ENCODE data around the gene SURF1. TPM values are rescaled to one million over a fixed set of nuclear protein-coding genes. Genes with fewer than 3 reads are reported as not detected.

Gene SURF1
- total and polyA plus RNA-seq, 9 of the 15 experiments (the other 6 are each of a cell fraction or from before 2014, with no cell fraction given): 16.1 to 31.3 (median 20.9) TPM

DNA sequence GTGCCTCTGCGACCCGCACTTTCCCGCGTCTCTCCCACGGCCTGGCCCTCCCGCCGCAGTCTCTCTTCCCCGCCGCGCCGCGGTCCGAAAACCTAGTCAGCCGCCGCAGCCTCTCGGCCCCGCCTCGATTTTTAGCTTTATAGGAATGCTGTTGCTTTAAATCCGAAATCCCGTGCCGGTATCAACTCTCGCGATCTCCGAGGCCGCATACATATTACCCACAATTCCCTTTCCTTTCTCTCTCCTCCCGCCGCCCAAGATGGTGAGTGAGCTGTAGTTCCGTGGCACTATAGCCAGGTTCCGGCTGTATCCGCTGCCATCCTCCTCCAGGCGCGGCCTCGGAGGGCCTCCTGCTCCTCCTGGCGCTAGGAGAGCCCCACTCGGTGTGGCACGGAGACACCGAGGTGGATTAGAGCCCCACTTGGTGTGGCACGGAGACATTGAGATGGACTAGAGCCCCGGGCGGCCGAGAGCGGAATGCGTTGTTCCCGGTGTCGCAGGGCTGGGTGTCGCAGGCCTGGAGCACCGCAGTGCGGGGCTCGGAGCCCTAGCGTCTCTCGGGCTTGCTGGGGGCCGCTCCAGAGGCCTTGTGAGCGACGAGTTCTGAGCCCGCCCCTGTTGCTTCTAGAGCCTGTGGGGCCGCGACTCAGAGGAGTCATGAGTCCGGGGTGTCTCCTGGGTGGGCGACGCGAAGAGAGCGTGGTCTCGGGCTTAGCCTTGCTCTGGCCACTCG, 8.1 kb downstream of the SURF1 start, which contains the start of the genes MED22 and RPL7A (continued):
- TF ChIP-seq ZMIZ1 (IDR thresholded peaks at IDR 0.05; ENCODE audit: low read depth in 2 of 2, low read length in 2 of 2): 0 out of 4 replicates have a peak, but pooled peaks of 1 of the 2 experiments have one; percentile 56
- no peak for TF ChIP-seq ZC3H4 (CRISPR knock-in tag; IDR thresholded peaks at IDR 0.05; ENCODE audit: borderline replicate concordance)
- TF ChIP-seq HMGXB4 (CRISPR knock-in tag; IDR thresholded peaks at IDR 0.05): peak; percentile 92; the same call in 1 of the 2 replicates
- TF ChIP-seq POLR2A (conservative IDR thresholded peaks at IDR 0.05): peak; percentile 99
- TF ChIP-seq ZNF444 (CRISPR knock-in tag; IDR thresholded peaks at IDR 0.05): 0 out of 2 replicates have a peak, but pooled peaks have one; percentile 10
- TF ChIP-seq MYBL2 (IDR thresholded peaks at IDR 0.05; ENCODE audit: low read depth): no peak
- TF ChIP-seq MYBL2 (CRISPR knock-in tag; IDR thresholded peaks at IDR 0.05; ENCODE audit: borderline replicate concordance): no peak
- 0 out of 2 replicates have a peak, but pooled peaks have one; percentile 33 for TF ChIP-seq NR3C1 (CRISPR knock-in tag; IDR thresholded peaks at IDR 0.05)
- TF ChIP-seq ZNF778 (CRISPR knock-in tag; IDR thresholded peaks at IDR 0.05): no peak
- no peak for TF ChIP-seq SREBF2 (CRISPR knock-in tag; IDR thresholded peaks at IDR 0.05)
- no peak for TF ChIP-seq NFYB (IDR thresholded peaks at IDR 0.05; ENCODE audit: extremely low read depth, insufficient read length)
- no peak for TF ChIP-seq LEF1 (IDR thresholded peaks at IDR 0.05)
- TF ChIP-seq, protein P1, sequence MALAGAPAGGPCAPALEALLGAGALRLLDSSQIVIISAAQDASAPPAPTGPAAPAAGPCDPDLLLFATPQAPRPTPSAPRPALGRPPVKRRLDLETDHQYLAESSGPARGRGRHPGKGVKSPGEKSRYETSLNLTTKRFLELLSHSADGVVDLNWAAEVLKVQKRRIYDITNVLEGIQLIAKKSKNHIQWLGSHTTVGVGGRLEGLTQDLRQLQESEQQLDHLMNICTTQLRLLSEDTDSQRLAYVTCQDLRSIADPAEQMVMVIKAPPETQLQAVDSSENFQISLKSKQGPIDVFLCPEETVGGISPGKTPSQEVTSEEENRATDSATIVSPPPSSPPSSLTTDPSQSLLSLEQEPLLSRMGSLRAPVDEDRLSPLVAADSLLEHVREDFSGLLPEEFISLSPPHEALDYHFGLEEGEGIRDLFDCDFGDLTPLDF (CRISPR knock-in tag; IDR thresholded peaks at IDR 0.05): peak; percentile 18
- TF ChIP-seq ZNF311 (CRISPR knock-in tag; IDR thresholded peaks at IDR 0.05): no peak
- peak; percentile 92 for TF ChIP-seq MBD2 (IDR thresholded peaks at IDR 0.05; ENCODE audit: borderline replicate concordance, low read depth)
- TF ChIP-seq ZNF699 (CRISPR knock-in tag; IDR thresholded peaks at IDR 0.05; ENCODE audit: insufficient replicate concordance): no peak
- TF ChIP-seq, protein P2, sequence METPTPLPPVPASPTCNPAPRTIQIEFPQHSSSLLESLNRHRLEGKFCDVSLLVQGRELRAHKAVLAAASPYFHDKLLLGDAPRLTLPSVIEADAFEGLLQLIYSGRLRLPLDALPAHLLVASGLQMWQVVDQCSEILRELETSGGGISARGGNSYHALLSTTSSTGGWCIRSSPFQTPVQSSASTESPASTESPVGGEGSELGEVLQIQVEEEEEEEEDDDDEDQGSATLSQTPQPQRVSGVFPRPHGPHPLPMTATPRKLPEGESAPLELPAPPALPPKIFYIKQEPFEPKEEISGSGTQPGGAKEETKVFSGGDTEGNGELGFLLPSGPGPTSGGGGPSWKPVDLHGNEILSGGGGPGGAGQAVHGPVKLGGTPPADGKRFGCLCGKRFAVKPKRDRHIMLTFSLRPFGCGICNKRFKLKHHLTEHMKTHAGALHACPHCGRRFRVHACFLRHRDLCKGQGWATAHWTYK (CRISPR knock-in tag; IDR thresholded peaks at IDR 0.05): peak; percentile 85; the same call in 1 of the 2 replicates
- TF ChIP-seq ZNF239 (CRISPR knock-in tag; IDR thresholded peaks at IDR 0.05): 0 out of 2 replicates have a peak, but pooled peaks have one; percentile 15
- TF ChIP-seq BRD4 (IDR thresholded peaks at IDR 0.05): peak; percentile 98
- no peak for TF ChIP-seq SRSF3 (IDR thresholded peaks at IDR 0.05; ENCODE audit: insufficient read depth, low read length)
- peak; percentile 55 for TF ChIP-seq SAP30 (IDR thresholded peaks at IDR 0.05; ENCODE audit: borderline replicate concordance, insufficient read depth, low read depth, low read length, poor library complexity, severe bottlenecking)
